NCI-H2196 (cell line): ENCODE measurements around the gene SLC22A4.

Experiments
- DNase-seq: peaks from one replicate; lab custom pipeline; 2025; ENCODE audit not compliant: unreplicated experiment; lab: John Stamatoyannopoulos, UW

The SLC22A4 gene

GRCh38 chr5:132293992-132294727 lies at the start of gene SLC22A4:
Gene SLC22A4, plus strand, starts transcription at chr5:132294394. Its CDS starts 223 bp downstream, at chr5:132294617.
- peak; percentile 93 for DNase-seq

- DNase-seq, result no peak
These were observed 48.6 kb upstream of the SLC22A4 start for GRCh38 chr5:132245593-132245992.

- DNase-seq, result no peak
These were observed 47.4 kb upstream of the SLC22A4 start for GRCh38 chr5:132246806-132247205.

GRCh38 chr5:132250547-132250946 lies 43.6 kb upstream of the SLC22A4 start:
- DNase-seq, result no peak

- no peak for DNase-seq
These were observed 42.9 kb upstream of the SLC22A4 start for GRCh38 chr5:132251220-132251725.

- no peak for DNase-seq
These were observed 41.2 kb upstream of the SLC22A4 start for GRCh38 chr5:132253008-132253441.

GRCh38 chr5:132253452-132254320 lies 40.5 kb upstream of the SLC22A4 start:
- peak; percentile 18 for DNase-seq

- DNase-seq, result no peak
These were observed 39.7 kb upstream of the SLC22A4 start for GRCh38 chr5:132254321-132254977.

GRCh38 chr5:132256086-132256782 lies 38.0 kb upstream of the SLC22A4 start:
- no peak for DNase-seq

GRCh38 chr5:132256783-132257130 lies 37.4 kb upstream of the SLC22A4 start:
- DNase-seq, result no peak

GRCh38 chr5:132257131-132258101 lies 36.8 kb upstream of the SLC22A4 start, which contains the start of gene PDLIM4:
Gene PDLIM4, plus strand, starts transcription at chr5:132257696. Its CDS starts 39 bp downstream, at chr5:132257735.
- DNase-seq, result no peak

GRCh38 chr5:132258102-132259068 lies 35.8 kb upstream of the SLC22A4 start:
- no peak for DNase-seq

- DNase-seq, result no peak
These were observed 34.9 kb upstream of the SLC22A4 start for GRCh38 chr5:132259069-132259851.

- no peak for DNase-seq
These were observed 34.1 kb upstream of the SLC22A4 start for GRCh38 chr5:132260051-132260450.

- DNase-seq, result peak; percentile 31
These were observed 33.3 kb upstream of the SLC22A4 start for GRCh38 chr5:132260714-132261551.
